Left forelimb (tissue), 1 donor: ENCODE results near the gene ASB1.
"Not testable (repeated sequence)": the region's sequence is repeated elsewhere in the genome, so short reads cannot be mapped to it uniquely, and the experiment has no call there.

Experiments
- DNase-seq: peaks from one replicate; pipeline ENCODE4 v3.0.0-alpha.2; 2018; ENCODE audit warnings: low spot score

ASB1 gene

GRCh38 chr2:238404406-238405216, 22.1 kb upstream of the ASB1 start:
- DNase-seq: no peak

- DNase-seq: not testable (repeated sequence)
Measured at GRCh38 chr2:238405217-238405555, 21.5 kb upstream of the ASB1 start.

- no peak for DNase-seq
Measured at GRCh38 chr2:238406221-238406997, 20.3 kb upstream of the ASB1 start.

- DNase-seq: no peak
Measured at GRCh38 chr2:238406998-238407285, 19.8 kb upstream of the ASB1 start.

GRCh38 chr2:238407566-238407965, 19.2 kb upstream of the ASB1 start:
- no peak for DNase-seq

- no peak for DNase-seq
Measured at GRCh38 chr2:238408615-238409340, 17.9 kb upstream of the ASB1 start.

- DNase-seq: no peak
Measured at GRCh38 chr2:238409341-238410199, 17.2 kb upstream of the ASB1 start.

GRCh38 chr2:238412067-238412767, 14.5 kb upstream of the ASB1 start:
- DNase-seq: no peak

GRCh38 chr2:238413368-238413767, 13.4 kb upstream of the ASB1 start:
- no peak for DNase-seq

GRCh38 chr2:238415036-238415764, 11.5 kb upstream of the ASB1 start:
- DNase-seq: no peak

GRCh38 chr2:238415893-238416292, 10.8 kb upstream of the ASB1 start:
- no peak for DNase-seq

- no peak for DNase-seq
Measured at GRCh38 chr2:238418196-238418998, 8.3 kb upstream of the ASB1 start.

- no peak for DNase-seq
Measured at GRCh38 chr2:238418999-238419546, 7.7 kb upstream of the ASB1 start.

GRCh38 chr2:238420442-238420841, 6.3 kb upstream of the ASB1 start:
- DNase-seq: no peak

GRCh38 chr2:238420878-238421694, 5.6 kb upstream of the ASB1 start:
- no peak for DNase-seq

- DNase-seq: no peak
Measured at GRCh38 chr2:238421695-238422035, 5.1 kb upstream of the ASB1 start.

GRCh38 chr2:238422285-238422684, 4.4 kb upstream of the ASB1 start:
- DNase-seq: no peak

GRCh38 chr2:238422940-238423339, 3.8 kb upstream of the ASB1 start:
- DNase-seq: no peak
